Ovary (tissue), 9 donors: ENCODE measurements around the gene SH3BGRL2. TPM values are rescaled to one million over a fixed set of nuclear protein-coding genes. Genes with fewer than 3 reads are reported as not detected.

Source experiments
- DNase-seq, 5 donors: peaks; one replicate each; pipeline ENCODE4 v3.0.0-alpha.2; 2019 to 2020
- H3K27ac ChIP-seq, 2 donors: fragments of 200-600 bp; one replicate each; pipeline versions ENCODE4 v1.5.1 to v1.8.0; 2019 to 2022
- H3K27me3 ChIP-seq: fragments of 200-600 bp; one replicate; pipeline ENCODE4 v1.8.0; 2022
- H3K36me3 ChIP-seq: fragments of 200-600 bp; sonication (generic); one replicate; pipeline ENCODE4 v1.5.1; 2019
- H3K4me1 ChIP-seq: one replicate; pipeline ENCODE4 v1.8.1; 2013; ENCODE audit warnings: mild to moderate bottlenecking, moderate library complexity; ENCODE audit not compliant: insufficient read depth
- H3K4me3 ChIP-seq: fragments of 200-600 bp; sonication (generic); one replicate; pipeline ENCODE4 v1.5.1; 2017
- H3K9me3 ChIP-seq, 2 donors: fragments of 200-600 bp in 1 of 2; sonication (generic) in 1 of 2; one replicate each; pipeline versions ENCODE4 v1.5.1 to v1.8.1; 2013 to 2019; ENCODE audit warnings: mild to moderate bottlenecking in 1 of 2, moderate library complexity in 1 of 2
- CTCF ChIP-seq, 3 donors: fragments of 450-650 bp in 2 of 3; fragments of 200-600 bp in 1 of 3; IDR thresholded peaks; one replicate each; pipeline versions ENCODE4 v1.5.1 to v1.8.0; 2016 to 2022; ENCODE audit warnings: antibody characterized with exemption in 3 of 3, mild to moderate bottlenecking in 1 of 3
- EP300 ChIP-seq: sonication (generic); formaldehyde crosslinking; IDR thresholded peaks from one replicate; pipeline ENCODE4 v1.6.1; 2017; ENCODE audit warnings: antibody characterized with exemption
- POLR2A ChIP-seq: fragments of 450-650 bp; IDR thresholded peaks from one replicate; pipeline ENCODE4 v1.6.1; 2017; ENCODE audit warnings: antibody characterized with exemption, mild to moderate bottlenecking, moderate library complexity
- WGBS, 3 donors: extraction: QIAGEN DNeasy Blood & Tissue Kit in 1 of 3; methylation state at CpG; one replicate each; pipeline versions ENCODE4 v1.1.5 to v1.1.7; 2013 to 2017; 5-methylcytosine and 5-hydroxymethylcytosine counted together
- intact Hi-C, 4 donors: fragments of 100-400 bp; cut with DNase I; formaldehyde crosslinking; loops; one replicate each; pipeline versions ENCODE4 v1.11.0 to v1.15.1; 2022 to 2023
- polyA plus RNA-seq, 2 donors: library from polyadenylated mRNA; stranded (reverse); fragments of 200-250 nt in 1 of 2; fragments of 350-450 nt in 1 of 2; fragmentation: Illumina TruSeq in 1 of 2; extraction: RNeasy Lipid Tissue Mini Kit (QIAGEN cat#74804) in 1 of 2; gene quantifications; one replicate each; pipeline ENCODE4 v1.2.3, GENCODE V29; 2013 to 2014
- total RNA-seq, 7 donors: library from RNA; depleted of rRNA in 2 of 7; stranded (reverse); fragments of >200 nt in 2 of 7; fragmentation: NEBNext Ultra II Directional in 3 of 7; extraction: Animal tissue kit (Norgen Biotek cat#: 25700) in 3 of 7; gene quantifications; one replicate each; pipeline versions ENCODE4 v1.1.0 to v1.2.4, GENCODE V29; 2016 to 2023
- donor health status: DM: no; HTN: no; CAD: no; lungs with moderate emphysema.
- donor health status: DM: no; HTN: no; CAD: no.
- donor health status: Bipolar disorder and iron deficiency.
- donor health status: DM: yes; HTN: yes; CAD: no.
- donor health status: DM: no; HTN: no; CAD: no.
- donor health status: DM: yes; HTN: yes; CAD: no.

The SH3BGRL2 gene
- total and polyA plus RNA-seq, 9 donors, result 3.8 to 19.0 (median 8.1) TPM

GRCh38 chr6:79598012-79598411 lies 33.1 kb upstream of the SH3BGRL2 start:
- TF ChIP-seq CTCF (IDR thresholded peaks at IDR 0.05), result no peak
- no peak for TF ChIP-seq POLR2A
- no peak for TF ChIP-seq EP300
- WGBS, 3 donors, result 82 to 96% (median 91%) methylated on average over 4 of the region's 4 CpGs
- no peak overlapping the region for H3K4me3 ChIP-seq
- H3K27ac ChIP-seq, result no peak overlapping the region
- H3K27me3 ChIP-seq, result no peaks in the 10 kb centered on the region
- H3K9me3 ChIP-seq, result no peaks in the 10 kb centered on the region
- no peak for DNase-seq
- intact Hi-C loops, result no loop called here
- H3K36me3 ChIP-seq, result no peaks in the 10 kb centered on the region
- H3K4me1 ChIP-seq, result no peaks in the 10 kb centered on the region

- Histone ChIP-seq H3K27me3 (no peaks in the 10 kb centered on the region), H3K36me3 (no peaks in the 10 kb centered on the region), H3K4me3 (no peak overlapping the region), H3K9me3 (no peaks in the 10 kb centered on the region), H3K4me1 (no peaks in the 10 kb centered on the region), H3K27ac (no peak overlapping the region)
- WGBS, 3 donors, result 57 to 71% (median 67%) methylated on average over 5 of the region's 5 CpGs
- no peak for TF ChIP-seq POLR2A
- TF ChIP-seq EP300, result no peak
- no peak for TF ChIP-seq CTCF (IDR thresholded peaks at IDR 0.05)
- DNase-seq, result no peak
- intact Hi-C loops, result no loop called here
Measured at GRCh38 chr6:79599725-79600259, 31.3 kb upstream of the SH3BGRL2 start.

- no peaks in the 10 kb centered on the region for H3K4me1 ChIP-seq
- H3K9me3 ChIP-seq, result no peaks in the 10 kb centered on the region
- no peaks in the 10 kb centered on the region for H3K36me3 ChIP-seq
- no peak overlapping the region for H3K4me3 ChIP-seq
- H3K27me3 ChIP-seq, result no peaks in the 10 kb centered on the region
- WGBS, 3 donors, result 71 to 81% (median 77%) methylated on average over 3 of the region's 3 CpGs
- no peak for DNase-seq
- no peak overlapping the region for H3K27ac ChIP-seq
- intact Hi-C loops, result no loop called here
- TF ChIP-seq POLR2A (no peak), CTCF (IDR thresholded peaks at IDR 0.05) (no peak), EP300 (no peak)
Measured at GRCh38 chr6:79600313-79600712, 30.8 kb upstream of the SH3BGRL2 start.

GRCh38 chr6:79600812-79601609 lies 30.1 kb upstream of the SH3BGRL2 start:
- H3K27me3 ChIP-seq, result no peaks in the 10 kb centered on the region
- no peak overlapping the region for H3K4me3 ChIP-seq
- no peaks in the 10 kb centered on the region for H3K4me1 ChIP-seq
- no peak for DNase-seq
- intact Hi-C loops, result no loop called here
- H3K27ac ChIP-seq, result no peak overlapping the region
- WGBS, 3 donors, result 38 to 56% (median 41%) methylated on average over 3 of the region's 3 CpGs
- no peaks in the 10 kb centered on the region for H3K36me3 ChIP-seq
- no peaks in the 10 kb centered on the region for H3K9me3 ChIP-seq
- no peak for TF ChIP-seq CTCF (IDR thresholded peaks at IDR 0.05)
- TF ChIP-seq EP300, result no peak
- no peak for TF ChIP-seq POLR2A
